Retinal pigment epithelial cell (primary cell): ENCODE measurements around the gene HAO2.

Experiments
- DNase-seq: peaks from one replicate; pipeline ENCODE4 v3.0.0-alpha.2; 2010; ENCODE audit warnings: low read depth
- H3K4me3 ChIP-seq: 2 replicates; pipeline ENCODE4 v1.5.1; 2011; ENCODE audit warnings: mild to moderate bottlenecking, low read length, control low read depth, moderate library complexity
- TF ChIP-seq, protein P1 (sequence below): conservative IDR thresholded peaks from 2 replicates; pipeline ENCODE4 v1.5.1; 2011; ENCODE audit warnings: low read depth, low read length, control low read depth, inconsistent platforms

HAO2 gene

GRCh38 chr1:119327450-119328155 is 41.0 kb upstream of the HAO2 start:
- peak overlapping the region; percentile 48 for H3K4me3 ChIP-seq
- no peak for DNase-seq
- TF ChIP-seq, protein P1, sequence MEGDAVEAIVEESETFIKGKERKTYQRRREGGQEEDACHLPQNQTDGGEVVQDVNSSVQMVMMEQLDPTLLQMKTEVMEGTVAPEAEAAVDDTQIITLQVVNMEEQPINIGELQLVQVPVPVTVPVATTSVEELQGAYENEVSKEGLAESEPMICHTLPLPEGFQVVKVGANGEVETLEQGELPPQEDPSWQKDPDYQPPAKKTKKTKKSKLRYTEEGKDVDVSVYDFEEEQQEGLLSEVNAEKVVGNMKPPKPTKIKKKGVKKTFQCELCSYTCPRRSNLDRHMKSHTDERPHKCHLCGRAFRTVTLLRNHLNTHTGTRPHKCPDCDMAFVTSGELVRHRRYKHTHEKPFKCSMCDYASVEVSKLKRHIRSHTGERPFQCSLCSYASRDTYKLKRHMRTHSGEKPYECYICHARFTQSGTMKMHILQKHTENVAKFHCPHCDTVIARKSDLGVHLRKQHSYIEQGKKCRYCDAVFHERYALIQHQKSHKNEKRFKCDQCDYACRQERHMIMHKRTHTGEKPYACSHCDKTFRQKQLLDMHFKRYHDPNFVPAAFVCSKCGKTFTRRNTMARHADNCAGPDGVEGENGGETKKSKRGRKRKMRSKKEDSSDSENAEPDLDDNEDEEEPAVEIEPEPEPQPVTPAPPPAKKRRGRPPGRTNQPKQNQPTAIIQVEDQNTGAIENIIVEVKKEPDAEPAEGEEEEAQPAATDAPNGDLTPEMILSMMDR, result peak; percentile 81

DNA sequence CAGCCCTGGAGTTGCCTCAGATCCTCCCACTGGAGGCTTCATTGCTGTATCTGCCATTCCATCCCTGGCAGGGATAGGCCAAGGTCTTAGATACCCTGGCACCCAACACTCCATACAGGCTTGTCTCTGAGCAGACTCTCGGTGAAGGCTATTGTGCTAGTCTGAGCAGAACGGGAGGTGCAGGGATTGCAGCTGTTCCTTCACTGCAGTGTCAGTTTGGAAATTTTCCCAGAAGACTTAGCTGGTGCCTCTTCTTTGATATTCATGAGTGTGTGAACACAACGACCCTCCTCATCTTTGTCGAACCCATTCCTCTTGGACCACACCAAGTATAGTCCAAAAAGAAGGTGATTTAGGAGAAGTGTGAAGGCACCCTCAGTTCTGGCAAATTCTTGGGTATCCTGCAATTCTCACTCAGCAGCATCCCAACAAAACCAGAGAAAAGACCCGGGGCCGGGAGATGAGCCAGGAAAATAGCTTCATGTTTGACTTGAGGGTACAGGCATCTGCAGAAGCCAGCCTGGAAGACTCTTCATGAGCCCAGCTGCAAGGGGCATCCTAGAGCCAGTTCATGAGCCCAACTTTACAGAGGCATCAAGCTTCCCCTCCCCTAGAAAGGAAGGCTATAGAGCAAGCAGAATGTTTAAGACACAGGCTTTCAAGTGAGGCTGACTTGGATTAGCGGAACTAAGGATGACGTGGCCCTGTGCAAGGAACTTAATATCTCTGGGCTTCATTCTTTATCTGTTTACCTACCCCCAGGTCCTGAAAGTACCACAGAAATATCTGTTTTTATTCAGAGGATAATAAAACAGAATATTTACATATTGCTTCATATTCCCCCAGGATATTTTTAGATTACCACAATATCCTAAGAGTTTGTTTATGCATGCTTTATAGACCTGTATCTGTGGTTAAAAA is 38.8 kb upstream of the HAO2 start:
- DNase-seq, result no peak
- H3K4me3 ChIP-seq, result no peak overlapping the region
- TF ChIP-seq, protein P1, result no peak

GRCh38 chr1:119330466-119331189 is 38.0 kb upstream of the HAO2 start:
- H3K4me3 ChIP-seq, result no peak overlapping the region
- TF ChIP-seq, protein P1, result no peak
- DNase-seq, result no peak

GRCh38 chr1:119331190-119331515 is 37.4 kb upstream of the HAO2 start:
- H3K4me3 ChIP-seq, result no peak overlapping the region
- no peak for DNase-seq
- TF ChIP-seq, protein P1, result no peak

GRCh38 chr1:119331915-119332314 is 36.7 kb upstream of the HAO2 start:
- TF ChIP-seq, protein P1, result no peak
- no peak for DNase-seq
- H3K4me3 ChIP-seq, result no peak overlapping the region

DNA sequence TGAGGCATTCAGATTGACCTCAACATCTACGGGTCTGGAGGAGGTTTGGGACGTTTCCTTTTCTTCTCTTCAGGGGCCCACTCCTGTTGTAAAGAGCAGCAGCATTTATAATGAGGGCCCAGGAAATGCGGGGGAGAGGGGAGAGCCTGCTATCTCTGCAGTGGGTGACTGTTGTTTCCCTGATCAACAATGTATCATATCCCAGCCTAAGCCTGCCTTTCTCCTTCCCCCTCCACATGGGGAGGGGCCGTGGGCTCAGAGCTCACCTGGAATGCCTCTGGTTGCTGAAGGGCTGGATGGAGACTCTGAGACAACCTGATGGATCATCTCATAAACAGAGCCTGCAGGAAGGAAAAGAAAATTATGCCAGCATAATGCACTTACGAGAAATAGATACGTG is 36.0 kb upstream of the HAO2 start:
- H3K4me3 ChIP-seq, result no peak overlapping the region
- DNase-seq, result no peak
- TF ChIP-seq, protein P1, result no peak
